Esophagus (tissue), 2 donors: ENCODE data around the gene RFNG. TPM values are rescaled to one million over a fixed set of nuclear protein-coding genes. Genes with fewer than 3 reads are reported as not detected.

Source experiments
- H3K27ac ChIP-seq, 2 donors: one replicate each; pipeline ENCODE4 v1.5.1; 2013; ENCODE audit warnings: low read depth in 2 of 2, mild to moderate bottlenecking in 2 of 2, inconsistent platforms in 1 of 2, low read length in 1 of 2, moderate library complexity in 1 of 2
- H3K27me3 ChIP-seq, 2 donors: one replicate each; pipeline ENCODE4 v1.6.1; 2013; ENCODE audit warnings: low read length in 2 of 2, control low read depth in 1 of 2, mild to moderate bottlenecking in 1 of 2; ENCODE audit not compliant: insufficient read depth in 2 of 2, control insufficient read depth in 1 of 2
- H3K36me3 ChIP-seq, 2 donors: one replicate each; pipeline ENCODE4 v1.6.1; 2013; ENCODE audit warnings: low read length in 1 of 2; ENCODE audit not compliant: control insufficient read depth in 2 of 2, insufficient read depth in 2 of 2
- H3K4me1 ChIP-seq, 2 donors: one replicate each; pipeline ENCODE4 v1.6.1; 2013; ENCODE audit warnings: low read length in 1 of 2; ENCODE audit not compliant: control insufficient read depth in 2 of 2, insufficient read depth in 2 of 2
- H3K4me3 ChIP-seq, 2 donors: one replicate each; pipeline ENCODE4 v1.5.1; 2013; ENCODE audit warnings: low read length in 2 of 2, mild to moderate bottlenecking in 2 of 2, low read depth in 1 of 2, moderate library complexity in 1 of 2
- H3K9me3 ChIP-seq, 2 donors: one replicate each; pipeline ENCODE4 v1.6.1; 2013; ENCODE audit warnings: mild to moderate bottlenecking in 2 of 2, low read depth in 1 of 2, low read length in 1 of 2, moderate library complexity in 1 of 2; ENCODE audit not compliant: control insufficient read depth in 2 of 2, insufficient read depth in 1 of 2
- WGBS, 2 donors: extraction: QIAGEN DNeasy Blood & Tissue Kit; methylation state at CpG; one replicate each; pipeline ENCODE4 v1.1.7; 2013; 5-methylcytosine and 5-hydroxymethylcytosine counted together
- polyA plus RNA-seq, 2 donors: library from polyadenylated mRNA; stranded (reverse); fragments of 200-250 nt; gene quantifications; one replicate each; pipeline ENCODE4 v1.2.3, GENCODE V29; 2013
- donor health status: healthy with polysubstance abuse.
- donor health status: Bipolar disorder and iron deficiency.

Gene RFNG
- polyA plus RNA-seq, 2 donors = 27.4 to 36.4 TPM

DNA sequence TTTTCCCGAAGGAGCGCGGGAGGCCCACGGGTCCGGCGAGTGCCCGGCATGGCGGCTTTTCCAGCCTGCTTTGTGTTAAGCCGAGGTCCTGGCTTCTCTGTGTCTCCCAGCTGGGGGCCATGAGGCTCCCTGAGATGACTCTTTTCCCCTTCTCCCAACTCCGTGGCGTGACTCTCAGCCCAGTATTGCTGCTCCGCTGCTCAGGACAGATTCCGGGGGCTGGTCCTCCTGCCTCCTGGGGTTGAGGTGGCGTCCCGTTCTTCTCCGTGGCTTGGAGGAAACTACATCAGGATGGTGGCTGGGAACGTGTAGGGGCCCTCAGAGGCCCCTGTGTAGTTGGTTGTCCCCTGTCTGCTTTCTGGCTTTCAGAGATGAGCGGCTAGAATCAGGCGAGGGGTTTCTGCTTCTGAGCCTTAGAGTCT is 1.0 kb upstream of the RFNG start:
- H3K27me3 ChIP-seq = no peaks in the 10 kb centered on the region
- peaks cover 10 to 20% of the 10 kb centered on the region in 2 donors for H3K4me1 ChIP-seq
- 22 to 23% methylated on average over 19 of the region's 19 CpGs for WGBS, 2 donors
- peak overlapping the region; percentile 83 to 85 for H3K4me3 ChIP-seq
- H3K27ac ChIP-seq = peak overlapping the region in 1 of 2 donors; percentile 27
- no peaks in the 10 kb centered on the region for H3K9me3 ChIP-seq
- peaks cover 14 to 62% of the 10 kb centered on the region in 2 donors for H3K36me3 ChIP-seq

DNA sequence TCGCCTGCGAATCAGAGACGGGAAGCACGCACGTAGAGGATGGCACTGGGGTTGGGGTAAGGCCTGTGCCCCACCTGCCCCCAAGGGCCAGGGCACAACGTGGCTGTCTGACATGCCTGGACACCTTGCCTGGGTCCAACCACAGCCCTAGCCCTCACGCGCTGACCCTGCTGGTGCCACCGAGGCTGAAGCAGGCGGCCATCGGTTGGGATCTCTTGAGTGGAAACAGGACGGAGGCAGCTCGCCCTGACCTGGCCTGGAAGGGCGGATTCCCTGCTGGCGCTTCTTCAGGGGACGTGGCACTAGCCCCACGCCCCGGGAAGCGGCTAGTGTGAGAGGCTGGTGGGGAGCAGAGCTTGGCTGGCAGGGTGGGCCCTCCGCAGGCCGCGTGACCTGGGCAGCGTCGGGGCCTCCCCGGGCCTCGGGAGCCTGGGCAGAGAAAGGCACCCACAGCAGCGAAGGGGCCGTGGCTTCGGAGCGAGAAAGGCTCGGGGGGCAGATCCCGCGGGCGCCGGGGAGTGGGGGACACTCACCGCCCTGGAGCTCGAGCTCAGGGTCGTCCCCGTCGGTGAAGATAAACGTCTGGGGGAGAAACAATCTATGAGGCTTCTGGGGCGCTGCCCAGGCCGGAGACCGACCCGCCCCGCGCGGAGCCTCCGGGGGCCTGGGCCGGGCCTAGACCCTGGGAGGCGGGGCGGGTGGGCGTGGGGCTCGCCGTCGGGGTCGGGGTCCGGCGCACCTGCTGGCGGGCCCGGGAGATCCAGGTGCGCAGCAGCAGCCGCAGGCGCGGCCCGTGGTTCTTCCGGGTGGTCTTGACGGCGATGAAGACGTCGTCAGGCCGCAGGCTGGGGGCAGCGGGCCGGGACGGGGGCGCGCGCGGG is 610 bp downstream of the RFNG start:
- Histone ChIP-seq H3K27ac (peak overlapping the region; percentile 34 to 63), H3K27me3 (no peaks in the 10 kb centered on the region), H3K9me3 (no peaks in the 10 kb centered on the region), H3K36me3 (peaks cover 11 to 52% of the 10 kb centered on the region in 2 donors), H3K4me3 (peak overlapping the region; percentile 83 to 85), H3K4me1 (peaks cover 10 to 20% of the 10 kb centered on the region in 2 donors)
- 12 to 20% methylated on average over 51 to 79 of the region's 79 CpGs for WGBS, 2 donors

DNA sequence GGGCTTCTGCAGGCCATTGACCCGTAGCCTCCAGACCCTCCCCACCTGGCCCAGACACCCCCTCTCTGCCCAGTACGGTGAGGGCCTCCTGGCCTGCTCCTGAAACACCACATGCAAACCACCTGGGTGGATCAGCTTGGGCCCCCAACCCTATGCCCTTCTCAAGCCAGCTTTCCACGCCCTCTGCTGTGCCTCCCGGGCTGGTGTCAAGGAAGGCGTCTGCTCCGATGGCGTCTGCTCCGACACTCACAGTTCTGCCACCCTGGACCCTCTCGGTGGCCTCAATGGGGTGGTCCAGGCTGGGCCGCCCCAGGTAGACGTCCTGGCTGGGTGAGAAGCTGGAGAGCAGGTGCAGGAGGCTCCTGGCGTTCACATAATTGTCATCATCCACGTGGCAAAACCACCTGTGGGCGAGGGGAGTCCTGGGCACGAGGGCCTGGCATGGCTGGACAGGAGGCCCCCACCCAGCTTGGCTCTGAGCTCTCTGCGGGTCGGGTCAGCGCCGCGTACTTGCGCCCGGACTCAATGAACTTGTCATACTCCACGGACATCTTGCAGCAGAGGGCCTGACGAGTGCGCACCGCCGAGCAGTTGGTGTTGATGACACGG is 1.4 kb downstream of the RFNG start:
- Histone ChIP-seq H3K27me3 (no peaks in the 10 kb centered on the region), H3K4me1 (peaks cover 10 to 20% of the 10 kb centered on the region in 2 donors), H3K9me3 (no peaks in the 10 kb centered on the region), H3K27ac (no peak overlapping the region), H3K36me3 (peaks cover 10 to 45% of the 10 kb centered on the region in 2 donors), H3K4me3 (peak overlapping the region; percentile 83 to 85)
- WGBS, 2 donors = 83 to 89% methylated on average over 28 of the region's 28 CpGs

DNA sequence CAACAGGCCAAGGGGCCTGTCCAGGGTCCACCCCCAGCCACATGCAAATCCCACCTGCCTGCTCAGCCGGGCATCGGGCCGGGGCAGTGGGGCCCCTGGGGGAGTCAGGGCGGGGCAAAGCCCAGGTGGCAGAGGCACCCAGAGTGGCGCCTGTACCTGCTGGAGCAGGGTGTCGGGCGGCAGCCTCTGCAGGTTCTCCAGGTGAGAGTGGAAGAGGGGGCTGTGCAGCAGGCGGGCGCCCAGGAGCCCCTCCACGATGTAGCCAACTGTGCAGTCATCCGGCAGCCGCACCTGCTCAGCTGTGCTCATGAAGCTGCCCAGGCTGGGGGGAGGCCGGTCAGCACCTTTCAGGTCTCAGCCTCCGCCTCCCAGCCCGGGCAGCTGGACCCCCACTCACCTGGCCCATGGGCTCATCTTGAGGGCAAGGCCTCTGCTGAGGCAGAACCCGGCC is 2.1 kb downstream of the RFNG start:
- peaks cover 10 to 20% of the 10 kb centered on the region in 2 donors for H3K4me1 ChIP-seq
- peaks cover 4 to 38% of the 10 kb centered on the region in 2 donors for H3K36me3 ChIP-seq
- WGBS, 2 donors = 83 to 88% methylated on average over 16 of the region's 16 CpGs
- no peak overlapping the region for H3K4me3 ChIP-seq
- H3K9me3 ChIP-seq = no peaks in the 10 kb centered on the region
- H3K27ac ChIP-seq = no peak overlapping the region
- no peaks in the 10 kb centered on the region for H3K27me3 ChIP-seq

DNA sequence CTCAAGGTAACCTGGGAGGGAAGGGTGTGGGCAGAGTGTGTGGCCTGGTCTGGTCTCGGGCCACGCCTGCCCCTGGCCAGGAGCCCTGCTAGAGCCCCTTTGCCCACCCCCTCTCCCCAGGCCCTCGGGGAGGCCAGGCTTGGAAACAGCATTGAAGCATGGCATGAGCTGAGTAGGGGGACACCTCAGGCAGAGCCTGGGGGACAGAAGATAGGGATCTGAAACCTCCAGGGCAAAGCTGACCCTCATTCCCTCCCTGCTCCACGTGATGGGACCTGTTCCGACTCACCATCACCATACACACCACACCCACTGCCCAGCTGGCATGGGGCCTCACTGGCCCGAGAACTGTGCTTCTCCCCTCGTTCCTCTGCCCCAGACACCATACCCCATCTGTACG is 2.5 kb downstream of the RFNG start:
- 81 to 85% methylated on average over 8 of the region's 8 CpGs for WGBS, 2 donors

DNA sequence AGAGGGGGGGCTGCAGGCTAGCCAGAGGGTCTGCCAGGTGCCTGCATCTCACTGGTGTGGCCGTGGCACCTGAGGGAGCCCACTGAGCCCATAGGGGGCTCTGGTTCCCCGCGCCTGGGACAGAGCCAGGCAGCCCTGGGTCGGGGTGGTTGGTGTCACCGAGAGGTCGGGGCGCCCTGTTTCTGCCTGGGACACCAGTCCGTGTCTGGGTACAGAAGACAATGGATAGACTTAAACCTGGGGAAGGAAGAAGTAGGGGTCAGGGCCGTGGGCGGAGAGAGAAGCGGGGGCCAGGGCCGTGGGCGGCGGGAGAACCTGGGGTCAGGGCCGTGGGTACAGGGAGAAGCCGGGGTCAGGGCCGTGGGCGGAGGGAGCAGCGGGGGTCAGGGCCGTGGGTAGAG is 3.0 kb downstream of the RFNG start:
- 89 to 93% methylated on average over 20 of the region's 20 CpGs for WGBS, 2 donors

More for the DNA sequence above, 2.5 kb downstream of the RFNG start:
- Histone ChIP-seq H3K4me3 (no peak overlapping the region), H3K27ac (no peak overlapping the region), H3K36me3 (peaks cover 3 to 34% of the 10 kb centered on the region in 2 donors), H3K9me3 (no peaks in the 10 kb centered on the region), H3K4me1 (peaks cover 10 to 20% of the 10 kb centered on the region in 2 donors), H3K27me3 (no peaks in the 10 kb centered on the region)

DNA sequence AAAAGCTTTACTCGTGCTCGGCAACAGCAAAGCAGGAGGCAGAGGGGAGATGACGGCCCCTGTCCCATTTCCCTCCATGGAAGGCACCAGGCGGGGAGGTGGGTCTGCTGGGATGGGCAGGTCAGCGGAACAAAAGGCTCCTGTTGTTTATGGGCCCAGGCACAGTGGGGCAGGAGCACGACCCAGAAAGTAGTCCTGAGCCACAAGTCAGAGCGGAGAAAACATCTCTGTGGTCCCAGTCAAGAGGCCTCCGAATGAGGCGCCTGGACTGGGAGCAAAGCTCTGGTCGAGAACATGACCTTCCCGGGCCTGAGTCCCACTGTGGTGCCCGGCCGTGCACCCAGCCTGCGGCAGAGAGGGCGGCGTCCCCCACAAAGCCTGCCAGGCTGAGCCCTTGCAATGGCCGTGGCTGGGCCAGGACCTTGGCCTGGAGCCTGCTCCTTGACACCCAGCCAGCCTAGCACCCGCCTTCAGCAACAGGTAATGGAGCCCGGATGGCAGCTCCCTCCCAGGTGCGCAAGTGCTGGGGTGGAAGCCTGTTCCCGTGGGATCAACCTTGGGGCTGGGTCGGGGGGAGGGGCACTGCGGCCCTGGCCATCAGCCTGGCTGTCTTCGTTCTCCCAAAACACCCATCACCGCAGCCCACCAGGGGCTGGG is 3.6 kb downstream of the RFNG start:
- H3K27me3 ChIP-seq = no peaks in the 10 kb centered on the region
- 89 to 92% methylated on average over 25 of the region's 25 CpGs for WGBS, 2 donors
- no peak overlapping the region for H3K4me3 ChIP-seq

More for the DNA sequence above, 3.0 kb downstream of the RFNG start:
- H3K27me3 ChIP-seq = no peaks in the 10 kb centered on the region
- peaks cover 0 to 28% of the 10 kb centered on the region in 2 donors for H3K36me3 ChIP-seq
- no peak overlapping the region for H3K4me3 ChIP-seq
- peaks cover 10 to 20% of the 10 kb centered on the region in 2 donors for H3K4me1 ChIP-seq
- H3K27ac ChIP-seq = no peak overlapping the region
- no peaks in the 10 kb centered on the region for H3K9me3 ChIP-seq

DNA sequence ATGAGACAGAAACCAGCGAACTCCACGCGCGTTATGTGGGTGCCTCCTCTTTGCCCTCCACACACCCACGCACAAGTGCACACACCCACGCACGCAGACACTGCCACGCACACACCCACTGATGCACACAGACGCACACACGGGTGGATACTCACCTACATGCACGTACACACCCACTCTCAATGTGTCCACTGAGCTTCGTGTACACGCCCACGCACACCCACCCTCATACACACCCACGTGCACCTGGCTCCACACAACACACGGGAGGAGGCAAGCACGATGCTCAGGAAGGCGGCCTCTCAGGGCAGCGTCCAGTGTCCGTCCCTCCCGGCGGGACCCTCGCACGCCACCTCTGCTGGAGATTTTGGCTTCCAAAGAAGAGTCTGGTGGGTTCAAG is 4.2 kb downstream of the RFNG start:
- Histone ChIP-seq H3K4me3 (no peak overlapping the region), H3K27ac (no peak overlapping the region), H3K27me3 (no peaks in the 10 kb centered on the region), H3K36me3 (peaks cover 0 to 26% of the 10 kb centered on the region in 2 donors), H3K4me1 (peaks cover 5 to 16% of the 10 kb centered on the region in 2 donors), H3K9me3 (peaks cover 0 to 4% of the 10 kb centered on the region in 2 donors)
- 85 to 86% methylated on average over 24 of the region's 24 CpGs for WGBS, 2 donors

More for the DNA sequence above, 3.6 kb downstream of the RFNG start:
- Histone ChIP-seq H3K36me3 (peaks cover 0 to 24% of the 10 kb centered on the region in 2 donors), H3K4me1 (peaks cover 9 to 18% of the 10 kb centered on the region in 2 donors), H3K9me3 (no peaks in the 10 kb centered on the region), H3K27ac (no peak overlapping the region)

DNA sequence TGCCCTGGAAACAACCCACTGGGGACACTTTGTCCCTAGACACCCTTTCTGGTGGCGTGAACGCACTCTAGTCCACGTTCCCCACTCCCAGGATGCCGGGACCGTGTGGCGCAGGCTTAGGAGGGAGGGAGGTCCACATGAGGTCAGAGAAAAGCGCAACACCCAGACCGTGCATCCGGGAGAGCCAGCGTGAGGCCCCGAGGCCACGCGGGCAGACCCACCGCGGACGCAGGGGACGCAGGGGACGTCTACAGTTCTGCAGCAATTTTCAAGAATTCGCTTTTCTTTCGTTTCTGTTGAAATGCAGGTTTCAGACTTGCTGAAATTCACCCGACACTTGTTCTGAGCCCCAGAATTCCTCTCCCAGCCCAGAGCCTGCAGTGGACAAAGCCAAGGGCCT is 4.7 kb downstream of the RFNG start:
- Histone ChIP-seq H3K36me3 (peaks cover 0 to 26% of the 10 kb centered on the region in 2 donors), H3K27ac (no peak overlapping the region), H3K4me3 (no peak overlapping the region), H3K4me1 (peaks cover 3 to 16% of the 10 kb centered on the region in 2 donors), H3K27me3 (no peaks in the 10 kb centered on the region), H3K9me3 (peaks cover 0 to 5% of the 10 kb centered on the region in 2 donors)
- 89 to 94% methylated on average over 21 of the region's 21 CpGs for WGBS, 2 donors
